ENCODE results near the gene PDE4B.

Gene PDE4B

GRCh38 chr1:66176012-66176715 lies 383.5 kb downstream of the PDE4B start:
- H3K9me2 ChIP-seq (replicated peaks; ENCODE audit: low read depth, low read length), result no peaks in the 10 kb centered on the region

DNA sequence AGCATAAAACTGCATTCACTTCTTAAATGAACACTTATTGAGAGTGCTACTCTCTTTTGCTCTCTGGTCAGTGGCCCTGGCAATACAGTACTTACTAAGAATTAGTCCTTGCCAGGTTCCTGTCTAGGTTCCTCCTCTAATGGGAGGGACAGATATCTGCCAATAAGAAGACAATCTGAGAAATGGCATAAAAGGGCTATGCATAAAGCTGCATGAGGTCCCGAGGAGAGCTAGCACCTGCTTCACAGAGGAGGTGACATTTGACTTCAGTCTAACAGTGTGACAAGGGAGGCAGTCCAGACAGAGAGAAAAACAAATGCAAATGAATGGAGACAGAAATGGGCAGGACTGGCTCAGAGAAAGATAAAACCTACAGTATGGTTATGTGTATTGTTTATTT lies 384.1 kb downstream of the PDE4B start:
- Histone ChIP-seq H3K79me2 (ENCODE audit: insufficient read depth, low read length) (no peaks in the 10 kb centered on the region), H4K20me1 (ENCODE audit: insufficient read depth, low read length, poor library complexity, severe bottlenecking) (no peaks in the 10 kb centered on the region), H3K27me3 (ENCODE audit: insufficient read depth, low read length, poor library complexity, severe bottlenecking) (no peaks in the 10 kb centered on the region), H3K4me1 (ENCODE audit: insufficient read depth, low read length, poor library complexity, severe bottlenecking) (peaks cover 6% of the 10 kb centered on the region), H3K4me2 (ENCODE audit: low read depth, low read length, poor library complexity, severe bottlenecking) (no peak overlapping the region), H2AFZ (ENCODE audit: low read length) (no peak overlapping the region), H3K9ac (ENCODE audit: low read depth, low read length, poor library complexity, severe bottlenecking) (no peak overlapping the region), H3K4me3 (ENCODE audit: low read length, poor library complexity, severe bottlenecking) (no peak overlapping the region), H3K36me3 (ENCODE audit: insufficient read depth, low read length) (no peaks in the 10 kb centered on the region), H3F3A (ENCODE audit: low read depth) (no peaks in the 10 kb centered on the region), H3K9me2 (replicated peaks; ENCODE audit: low read depth, low read length) (no peaks in the 10 kb centered on the region), H3K9me3 (ENCODE audit: insufficient read depth, low read depth, low read length) (no peaks in the 10 kb centered on the region)
- no peak for TF ChIP-seq EZH2phosphoT487 (IDR thresholded peaks at IDR 0.05; ENCODE audit: borderline replicate concordance)
- no peak for TF ChIP-seq CTCF (conservative IDR thresholded peaks at IDR 0.05; ENCODE audit: low read length)

More at GRCh38 chr1:66176012-66176715, 383.5 kb downstream of the PDE4B start:
- H3K9ac ChIP-seq (ENCODE audit: low read depth, low read length, poor library complexity, severe bottlenecking), result no peak overlapping the region
- no peaks in the 10 kb centered on the region for H4K20me1 ChIP-seq (ENCODE audit: insufficient read depth, low read length, poor library complexity, severe bottlenecking)
- H3F3A ChIP-seq (ENCODE audit: low read depth), result no peaks in the 10 kb centered on the region
- H3K4me2 ChIP-seq (ENCODE audit: low read depth, low read length, poor library complexity, severe bottlenecking), result no peak overlapping the region
- H2AFZ ChIP-seq (ENCODE audit: low read length), result no peak overlapping the region
- no peaks in the 10 kb centered on the region for H3K36me3 ChIP-seq (ENCODE audit: insufficient read depth, low read length)
- no peaks in the 10 kb centered on the region for H3K9me3 ChIP-seq (ENCODE audit: insufficient read depth, low read depth, low read length)
- no peak overlapping the region for H3K4me3 ChIP-seq (ENCODE audit: low read length, poor library complexity, severe bottlenecking)
- TF ChIP-seq EZH2phosphoT487 (IDR thresholded peaks at IDR 0.05; ENCODE audit: borderline replicate concordance), result no peak
- no peak for TF ChIP-seq CTCF (conservative IDR thresholded peaks at IDR 0.05; ENCODE audit: low read length)
- no peaks in the 10 kb centered on the region for H3K79me2 ChIP-seq (ENCODE audit: insufficient read depth, low read length)
- H3K4me1 ChIP-seq (ENCODE audit: insufficient read depth, low read length, poor library complexity, severe bottlenecking), result no peaks in the 10 kb centered on the region
- H3K27me3 ChIP-seq (ENCODE audit: insufficient read depth, low read length, poor library complexity, severe bottlenecking), result no peaks in the 10 kb centered on the region

DNA sequence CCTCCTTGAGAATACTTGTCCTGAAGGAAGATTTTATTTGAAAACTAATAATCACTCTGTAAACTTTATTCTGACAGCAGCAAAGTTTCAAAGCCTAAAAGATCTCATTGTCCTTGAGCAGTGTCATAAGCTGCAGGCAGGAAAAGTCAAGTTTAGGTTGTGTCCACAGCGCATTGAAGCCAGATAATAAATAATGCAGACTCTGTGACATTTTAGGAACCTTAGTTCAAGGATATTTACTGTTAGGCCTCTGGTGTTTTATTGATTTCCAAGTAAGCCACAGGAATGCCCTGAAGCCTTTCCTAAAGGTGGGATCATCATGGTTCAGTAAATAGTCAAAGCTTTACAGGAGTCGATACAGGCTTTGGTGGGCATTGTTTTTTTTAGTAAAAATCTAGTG lies 384.8 kb downstream of the PDE4B start:
- Histone ChIP-seq H2AFZ (ENCODE audit: low read length) (no peak overlapping the region), H3K36me3 (ENCODE audit: insufficient read depth, low read length) (no peaks in the 10 kb centered on the region), H3K4me3 (ENCODE audit: low read length, poor library complexity, severe bottlenecking) (no peak overlapping the region), H3K79me2 (ENCODE audit: insufficient read depth, low read length) (no peaks in the 10 kb centered on the region), H3F3A (ENCODE audit: low read depth) (no peaks in the 10 kb centered on the region), H3K4me2 (ENCODE audit: low read depth, low read length, poor library complexity, severe bottlenecking) (no peak overlapping the region), H3K4me1 (ENCODE audit: insufficient read depth, low read length, poor library complexity, severe bottlenecking) (peaks cover 12% of the 10 kb centered on the region), H3K9me3 (ENCODE audit: insufficient read depth, low read depth, low read length) (no peaks in the 10 kb centered on the region), H3K9ac (ENCODE audit: low read depth, low read length, poor library complexity, severe bottlenecking) (no peak overlapping the region), H3K27me3 (ENCODE audit: insufficient read depth, low read length, poor library complexity, severe bottlenecking) (no peaks in the 10 kb centered on the region), H4K20me1 (ENCODE audit: insufficient read depth, low read length, poor library complexity, severe bottlenecking) (no peaks in the 10 kb centered on the region), H3K9me2 (replicated peaks; ENCODE audit: low read depth, low read length) (no peaks in the 10 kb centered on the region)
- TF ChIP-seq CTCF (conservative IDR thresholded peaks at IDR 0.05; ENCODE audit: low read length) (no peak), EZH2phosphoT487 (IDR thresholded peaks at IDR 0.05; ENCODE audit: borderline replicate concordance) (no peak)

All from Loucy (cell line).